RWPE1 (cell line): ENCODE measurements around the gene MICAL3.

Experiments
- CTCF ChIA-PET: fragments of 350-600 bp; sonication (Branson Sonifier 250); formaldehyde crosslinking; extraction: SDS; loops from one replicate; lab custom pipeline; 2021; lab: Yijun Ruan, JAX
- POLR2A ChIA-PET: fragments of 400-600 bp; formaldehyde crosslinking; extraction: SDS; loops from one replicate; lab custom pipeline; 2020; ENCODE audit warnings: antibody characterized with exemption; ENCODE audit not compliant: low non-redundant PET; lab: Yijun Ruan, JAX
- DNase-seq: peaks from one replicate; pipeline ENCODE4 v3.0.0; 2012; ENCODE audit warnings: low spot score
- H3K27ac ChIP-seq: fragments of 450-650 bp; 2 replicates; pipeline ENCODE4 v1.5.1; 2017
- TF ChIP-seq, protein P1 (sequence below): fragments of 450-650 bp; conservative IDR thresholded peaks from 2 replicates; pipeline ENCODE4 v1.5.1; 2017; ENCODE audit warnings: low read depth, mild to moderate bottlenecking

The MICAL3 gene

GRCh38 chr22:17977371-17977770 lies 47.0 kb downstream of the MICAL3 start:
- TF ChIP-seq, protein P1, sequence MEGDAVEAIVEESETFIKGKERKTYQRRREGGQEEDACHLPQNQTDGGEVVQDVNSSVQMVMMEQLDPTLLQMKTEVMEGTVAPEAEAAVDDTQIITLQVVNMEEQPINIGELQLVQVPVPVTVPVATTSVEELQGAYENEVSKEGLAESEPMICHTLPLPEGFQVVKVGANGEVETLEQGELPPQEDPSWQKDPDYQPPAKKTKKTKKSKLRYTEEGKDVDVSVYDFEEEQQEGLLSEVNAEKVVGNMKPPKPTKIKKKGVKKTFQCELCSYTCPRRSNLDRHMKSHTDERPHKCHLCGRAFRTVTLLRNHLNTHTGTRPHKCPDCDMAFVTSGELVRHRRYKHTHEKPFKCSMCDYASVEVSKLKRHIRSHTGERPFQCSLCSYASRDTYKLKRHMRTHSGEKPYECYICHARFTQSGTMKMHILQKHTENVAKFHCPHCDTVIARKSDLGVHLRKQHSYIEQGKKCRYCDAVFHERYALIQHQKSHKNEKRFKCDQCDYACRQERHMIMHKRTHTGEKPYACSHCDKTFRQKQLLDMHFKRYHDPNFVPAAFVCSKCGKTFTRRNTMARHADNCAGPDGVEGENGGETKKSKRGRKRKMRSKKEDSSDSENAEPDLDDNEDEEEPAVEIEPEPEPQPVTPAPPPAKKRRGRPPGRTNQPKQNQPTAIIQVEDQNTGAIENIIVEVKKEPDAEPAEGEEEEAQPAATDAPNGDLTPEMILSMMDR, result no peak
- CTCF ChIA-PET, result no interaction called here

GRCh38 chr22:17976121-17976520 lies 48.2 kb downstream of the MICAL3 start:
- TF ChIP-seq, protein P1, result no peak
- ChIA-PET POLR2A (no interaction called here), CTCF (interaction anchor here (0.6 to 1.2 kb wide), 2 partner anchors 66 to 235 kb away, joined by 3 read pairs; no protein-coding TSS in a partner anchor)
- peak overlapping the region; percentile 16; the same call in 1 of the 2 replicates for H3K27ac ChIP-seq
- no peak for DNase-seq

More at GRCh38 chr22:17977371-17977770, 47.0 kb downstream of the MICAL3 start:
- POLR2A ChIA-PET, result interaction anchor here (0.6 kb wide), 1 partner anchor 35 kb away, joined by 7 read pairs; no protein-coding TSS in a partner anchor
- H3K27ac ChIP-seq, result no peak overlapping the region
- no peak for DNase-seq

- POLR2A ChIA-PET, result no interaction called here
- DNase-seq, result no peak
- TF ChIP-seq, protein P1, result no peak
- CTCF ChIA-PET, result interaction anchor here (0.6 to 1.2 kb wide), 3 partner anchors 12 to 65 kb away, joined by 3 to 6 read pairs (median 3); no protein-coding TSS in a partner anchor
- H3K27ac ChIP-seq, result peak overlapping the region; percentile 95
Observed at GRCh38 chr22:17974703-17975372, 49.5 kb downstream of the MICAL3 start.

DNA sequence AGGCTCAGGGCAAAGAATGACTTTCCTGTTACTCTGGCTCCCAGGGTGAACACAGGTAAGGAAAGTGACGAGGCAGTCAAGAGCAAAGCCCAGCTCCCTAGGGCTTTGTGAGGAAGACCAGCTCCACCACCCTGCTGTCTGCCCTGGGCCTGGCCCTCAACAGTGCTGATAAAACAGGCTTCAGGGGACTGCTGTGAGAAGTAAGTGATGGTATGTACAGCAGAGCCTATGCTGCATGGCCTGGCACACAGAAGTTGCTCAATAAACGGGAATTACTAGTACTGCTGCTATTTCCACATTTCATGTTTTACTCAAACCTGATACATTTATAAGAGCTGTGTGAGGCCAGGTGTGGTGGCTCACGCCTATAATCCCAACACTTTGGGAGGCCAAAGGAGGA lies 50.3 kb downstream of the MICAL3 start:
- DNase-seq, result no peak
- POLR2A ChIA-PET, result no interaction called here
- TF ChIP-seq, protein P1, result no peak
- CTCF ChIA-PET, result interaction anchor here (0.7 kb wide), 1 partner anchor 13 kb away, joined by 3 read pairs; no protein-coding TSS in a partner anchor
- H3K27ac ChIP-seq, result peak overlapping the region; percentile 95

DNA sequence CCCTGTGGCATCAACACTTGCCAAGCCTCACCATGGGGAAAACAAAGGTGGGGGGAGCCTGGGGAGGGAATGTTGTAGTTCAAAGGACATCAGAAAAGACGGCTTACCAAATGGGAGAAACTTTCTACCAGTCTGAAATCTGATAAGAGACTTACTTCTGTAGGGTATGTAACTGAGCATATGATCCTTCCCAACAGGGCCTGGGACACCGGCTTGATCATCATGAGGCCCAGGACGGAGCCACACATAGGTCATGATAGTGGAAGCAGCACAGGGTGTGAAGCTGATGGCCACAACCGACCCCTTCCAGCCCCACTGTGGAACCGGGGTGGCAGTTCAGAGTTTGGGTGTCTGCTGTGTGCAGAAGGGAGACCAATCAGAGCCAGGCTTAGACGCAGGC lies 51.1 kb downstream of the MICAL3 start:
- peak overlapping the region; percentile 95 for H3K27ac ChIP-seq
- ChIA-PET CTCF (interaction anchor here (1.0 kb wide), 1 partner anchor 23 kb away, joined by 5 read pairs; no protein-coding TSS in a partner anchor), POLR2A (no interaction called here)
- DNase-seq, result no peak
- TF ChIP-seq, protein P1, result no peak

DNA sequence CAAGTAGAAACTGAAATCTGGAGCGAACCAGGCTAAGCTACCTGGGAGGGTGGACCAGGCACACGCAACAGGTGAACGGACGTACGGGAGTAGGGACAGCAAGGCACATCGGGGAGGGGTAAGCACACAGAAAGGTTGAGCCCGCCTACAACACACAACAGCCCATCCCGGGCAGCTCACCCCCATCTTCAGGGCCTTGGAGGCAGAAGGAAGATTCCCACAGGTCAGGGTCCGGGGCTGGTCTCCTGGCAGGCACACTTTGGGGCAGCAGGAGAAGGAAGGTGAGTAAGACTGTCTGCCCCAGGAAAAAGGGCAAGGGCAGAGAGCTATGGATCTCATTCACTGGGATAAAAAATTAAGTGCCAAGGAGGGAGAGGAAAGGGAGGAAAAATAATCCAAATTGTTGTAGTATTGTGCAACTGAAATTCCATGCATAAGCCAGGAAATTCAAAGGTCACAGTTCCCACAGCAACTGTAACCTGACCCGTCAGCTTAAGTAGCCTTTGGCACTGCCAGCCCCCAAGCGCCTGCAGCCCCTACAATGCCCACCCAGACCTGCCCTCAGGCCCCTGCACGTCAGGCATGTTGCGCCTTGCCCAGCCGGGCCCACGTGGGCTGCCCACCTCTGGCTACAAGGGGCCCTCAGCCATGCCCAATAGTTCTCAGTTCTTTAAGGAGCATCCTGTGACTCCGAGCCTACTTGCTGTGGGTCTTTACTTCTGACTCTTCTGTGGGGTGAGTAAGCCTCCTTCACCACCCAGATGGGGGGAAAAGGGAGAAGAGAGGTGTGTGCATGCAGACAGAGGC lies 51.8 kb downstream of the MICAL3 start:
- ChIA-PET POLR2A (no interaction called here), CTCF (interaction anchor here (1.0 kb wide), 1 partner anchor 23 kb away, joined by 5 read pairs; no protein-coding TSS in a partner anchor)
- H3K27ac ChIP-seq, result peak overlapping the region; percentile 95
- DNase-seq, result peak; percentile 42
- TF ChIP-seq, protein P1, result no peak
